OCI-M2 (cell line): ENCODE results near the gene BLM.
"Not testable (repeated sequence)": the region's sequence is repeated elsewhere in the genome, so short reads cannot be mapped to it uniquely, and the experiment has no call there.

Experiments
- DNase-seq: peaks from one replicate; lab custom pipeline; 2025; ENCODE audit not compliant: unreplicated experiment; lab: John Stamatoyannopoulos, UW

The BLM gene

GRCh38 chr15:90818251-90819210 lies 101.4 kb downstream of the BLM start:
- no peak for DNase-seq

GRCh38 chr15:90819390-90819789 lies 102.2 kb downstream of the BLM start:
- no peak for DNase-seq

DNA sequence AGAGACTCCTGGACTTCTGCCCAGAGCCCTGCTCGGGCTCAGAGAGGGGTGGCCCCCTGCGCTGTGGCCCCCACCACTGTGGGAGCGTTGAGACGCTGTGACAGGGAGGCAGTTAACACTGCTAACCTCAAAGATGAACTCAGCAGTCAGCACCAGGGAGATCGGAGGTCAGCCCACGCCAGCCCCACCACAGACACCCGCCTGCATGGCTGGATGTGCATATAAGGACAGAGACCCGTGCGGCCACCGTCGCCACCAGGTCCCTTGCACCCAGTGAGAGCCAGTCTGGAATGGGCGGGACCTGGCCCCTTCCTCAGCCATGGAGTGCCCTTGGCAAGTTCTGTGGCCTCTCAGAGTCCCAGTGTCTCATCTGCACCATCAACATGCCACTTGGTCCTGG lies 102.7 kb downstream of the BLM start:
- no peak for DNase-seq

GRCh38 chr15:90820481-90820880 lies 103.3 kb downstream of the BLM start:
- DNase-seq = no peak

DNA sequence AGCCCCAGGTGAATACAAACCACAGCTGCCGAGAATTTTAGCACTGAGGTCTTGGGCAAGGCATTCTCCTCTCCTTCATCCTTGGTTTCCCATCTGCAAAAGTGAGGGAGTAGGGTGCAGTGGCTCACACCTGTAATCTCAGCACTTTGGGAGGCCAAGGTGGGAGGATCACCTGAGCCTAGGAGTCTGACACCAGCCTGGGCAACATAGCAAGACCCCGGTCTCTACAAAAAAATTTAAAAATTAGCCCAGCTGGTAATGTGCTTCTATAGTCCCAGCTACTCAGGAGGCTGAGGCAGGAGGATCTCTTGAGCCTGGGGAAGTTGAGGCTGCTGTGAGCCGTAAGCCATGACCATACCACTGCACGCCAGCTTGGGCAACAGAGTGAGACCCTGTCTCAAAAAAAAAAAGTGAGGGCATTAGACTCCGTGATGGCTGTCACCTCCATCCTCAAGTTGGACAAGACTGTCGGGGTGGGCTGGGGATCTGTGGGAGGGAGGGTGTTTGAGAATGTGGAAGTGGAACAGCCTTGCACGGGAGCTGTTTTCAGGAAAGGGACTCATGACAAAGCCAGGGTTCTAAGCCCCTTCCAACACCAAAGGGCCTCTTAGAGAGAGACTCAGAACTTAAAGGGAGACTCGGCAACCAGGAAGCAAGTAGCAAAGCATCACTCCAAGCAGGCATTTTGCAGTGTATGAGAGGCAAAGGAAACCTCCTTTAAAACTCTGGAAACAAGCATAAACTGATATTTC lies 105.2 kb downstream of the BLM start:
- DNase-seq = no peak

DNA sequence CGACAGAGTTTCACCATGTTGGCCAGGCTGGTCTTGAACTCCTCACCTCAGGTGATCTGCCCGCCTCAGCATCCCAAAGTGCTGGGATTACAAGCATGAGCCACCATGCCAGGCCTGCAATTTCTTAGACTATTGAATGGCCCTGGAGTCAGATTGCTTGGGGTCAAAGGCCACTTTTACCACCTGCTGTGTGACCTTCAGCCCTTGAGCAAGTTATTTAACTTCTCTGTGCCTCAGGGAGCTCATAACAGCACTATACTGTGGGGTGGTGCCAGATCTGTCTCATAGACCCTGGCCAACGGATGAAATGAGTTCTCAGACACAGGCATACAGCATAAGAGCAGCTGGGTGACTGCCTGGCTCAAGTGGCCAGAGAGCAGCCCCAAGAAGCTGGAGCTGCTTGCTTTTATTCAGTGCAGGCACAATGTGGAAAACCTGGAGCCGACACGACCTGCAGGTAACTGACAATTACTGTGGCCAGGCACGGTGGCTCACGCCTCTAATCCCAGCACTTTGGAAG lies 106.4 kb downstream of the BLM start:
- DNase-seq = no peak

- not testable (repeated sequence) for DNase-seq
Measured at GRCh38 chr15:90825115-90825899, 108.2 kb downstream of the BLM start.

GRCh38 chr15:90826206-90826885 lies 109.2 kb downstream of the BLM start:
- not testable (repeated sequence) for DNase-seq

DNA sequence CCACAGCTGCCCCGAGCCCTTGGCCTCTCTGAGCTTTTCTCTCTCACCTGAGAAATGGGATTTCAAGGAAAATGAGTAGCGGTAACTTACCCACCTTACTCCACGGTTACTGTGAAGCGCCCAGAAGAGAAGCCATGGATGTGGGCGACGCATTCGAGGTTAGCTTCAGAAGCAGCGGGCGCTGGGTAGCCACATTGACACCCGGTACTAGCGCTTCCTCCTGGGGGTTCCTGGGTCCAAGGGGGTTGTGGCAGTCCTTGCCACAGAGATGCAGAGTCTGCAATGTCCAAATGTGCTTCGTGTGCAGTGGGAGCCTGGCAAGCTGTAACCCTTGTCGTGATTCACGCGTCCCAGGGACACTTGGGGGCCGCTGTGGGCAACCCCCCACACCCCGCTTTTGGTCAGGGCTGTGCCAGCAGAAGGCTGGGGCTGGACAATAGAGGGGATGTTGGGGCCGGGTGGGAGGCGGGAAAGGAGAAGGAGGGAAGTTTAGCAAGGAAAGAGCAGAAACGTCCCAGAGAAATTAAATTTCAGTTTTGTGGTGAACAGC lies 109.8 kb downstream of the BLM start:
- DNase-seq = no peak

DNA sequence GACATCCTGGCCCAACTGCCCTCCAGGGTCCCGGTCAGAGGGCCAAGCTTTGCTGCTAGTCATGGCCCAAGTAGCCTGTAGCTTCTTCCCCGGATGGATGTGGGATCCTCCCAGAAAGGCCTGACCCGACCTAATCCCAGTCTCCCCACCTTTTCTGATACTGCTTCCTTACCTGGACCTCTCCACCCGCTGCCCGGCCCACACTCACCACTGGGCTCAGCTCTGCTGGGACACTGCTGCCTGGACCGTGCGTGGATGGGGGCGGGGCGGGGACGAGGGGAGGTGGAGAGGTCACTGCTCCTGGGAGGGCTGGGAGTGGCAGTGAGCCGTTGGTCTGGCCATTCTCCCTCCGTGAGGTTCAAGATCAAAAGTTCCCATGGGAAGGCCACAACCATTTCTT lies 111.0 kb downstream of the BLM start:
- no peak for DNase-seq

GRCh38 chr15:90829126-90829525 lies 112.0 kb downstream of the BLM start:
- DNase-seq = no peak

DNA sequence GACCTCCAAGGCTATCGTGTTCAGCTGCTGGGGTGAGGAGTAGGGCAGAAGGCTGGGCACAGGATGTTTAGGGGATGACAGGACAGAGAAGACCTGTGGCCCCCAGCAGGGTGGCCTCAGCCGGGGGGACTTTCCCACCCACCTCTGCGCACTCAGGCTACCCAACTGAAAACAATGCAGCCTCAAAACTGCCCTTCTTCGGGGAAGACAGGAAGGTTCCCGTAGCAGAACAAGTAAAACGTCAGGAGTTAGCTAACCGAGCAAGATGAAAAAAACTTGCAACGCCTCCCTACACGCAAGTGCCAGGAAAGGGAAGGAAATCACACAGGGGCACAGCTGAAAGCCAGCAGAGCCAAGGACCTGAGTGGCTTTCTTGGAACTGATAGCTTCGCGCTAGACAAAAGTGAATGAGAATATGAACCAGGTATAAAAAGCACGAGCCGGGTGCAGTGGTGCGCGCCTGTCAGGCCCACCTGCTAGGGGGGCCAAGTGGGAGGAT lies 112.8 kb downstream of the BLM start:
- DNase-seq = no peak

- DNase-seq = no peak
Measured at GRCh38 chr15:90834626-90835025, 117.5 kb downstream of the BLM start.

GRCh38 chr15:90836296-90836871 lies 119.2 kb downstream of the BLM start:
- DNase-seq = no peak

- DNase-seq = no peak
Measured at GRCh38 chr15:90837094-90837493, 119.9 kb downstream of the BLM start.

DNA sequence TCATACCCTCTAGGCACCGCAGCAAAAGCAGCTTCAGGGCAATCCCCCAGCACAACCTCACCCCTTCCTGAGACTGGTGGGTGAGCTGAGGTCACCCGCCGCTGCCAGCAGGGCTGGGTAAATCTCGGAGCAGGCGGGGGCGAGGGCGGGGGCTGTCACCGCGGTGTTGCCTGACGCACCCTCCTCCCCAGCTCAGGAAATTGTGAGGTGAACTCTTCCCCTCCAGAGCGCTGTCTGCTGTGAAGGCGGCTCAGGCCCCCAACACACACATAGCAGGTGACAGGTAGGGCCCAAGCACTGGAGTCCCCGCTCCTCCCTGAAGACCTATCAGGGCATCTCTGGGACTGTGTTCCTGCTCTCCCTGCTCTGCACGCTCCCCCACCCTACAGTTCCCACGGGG lies 121.0 kb downstream of the BLM start:
- DNase-seq = no peak

GRCh38 chr15:90838544-90838943 lies 121.4 kb downstream of the BLM start:
- DNase-seq = no peak

DNA sequence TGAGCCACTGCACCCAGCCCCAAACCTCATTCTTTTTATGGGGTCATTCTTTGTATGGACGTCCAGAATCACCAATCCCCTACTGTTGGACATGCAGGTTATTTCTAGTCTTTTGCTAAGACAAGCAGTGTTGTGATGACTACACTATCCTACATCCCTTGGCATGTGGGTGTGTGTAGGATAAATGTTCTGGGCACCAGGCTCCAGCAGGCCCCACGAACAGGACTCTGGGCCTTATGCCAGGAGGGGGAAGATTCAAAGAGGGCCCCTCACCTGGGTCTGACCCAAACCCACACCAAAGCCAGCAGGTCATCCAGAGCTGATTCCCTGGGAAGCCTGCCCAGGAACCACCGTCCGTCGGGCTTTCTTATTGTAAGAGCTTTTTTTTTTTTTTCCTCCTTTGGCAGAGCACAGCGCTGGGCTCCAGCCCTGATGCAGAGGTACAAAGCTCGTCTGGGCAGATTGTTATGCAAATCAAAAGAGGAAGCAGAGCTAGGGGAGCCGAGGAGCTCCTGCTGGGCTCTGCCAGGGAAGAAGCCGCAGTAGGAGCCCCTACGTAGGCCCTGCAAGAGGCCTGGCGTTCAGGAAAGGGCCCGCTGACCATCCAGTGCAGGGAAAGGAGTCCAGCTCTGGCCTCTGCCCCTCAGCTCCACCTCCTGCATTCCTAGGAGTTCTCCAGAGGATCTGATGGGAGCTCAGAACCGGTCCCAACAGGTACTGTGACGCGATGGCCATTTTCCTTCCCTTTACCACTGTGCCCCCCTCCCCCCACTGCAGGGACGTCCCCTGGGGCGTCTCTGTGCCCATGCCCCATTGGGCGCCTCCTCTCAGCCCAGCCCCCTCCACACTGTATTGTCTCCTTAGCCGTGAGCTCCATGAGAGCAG lies 122.3 kb downstream of the BLM start:
- DNase-seq = no peak
